GM10266 (cell line): ENCODE measurements around the gene CABP4.
"Not testable (repeated sequence)": the region's sequence is repeated elsewhere in the genome, so short reads cannot be mapped to it uniquely, and the experiment has no call there.

Source experiments
- DNase-seq: peaks from one replicate; pipeline ENCODE4 v3.0.0; 2012; ENCODE audit errors: extremely low spot score
- TF ChIP-seq, protein P1 (sequence below): IDR thresholded peaks from 2 replicates; pipeline ENCODE4 v1.5.1; 2012; ENCODE audit warnings: mild to moderate bottlenecking, low read depth; ENCODE audit not compliant: control insufficient read depth, insufficient read depth; ENCODE audit errors: missing control alignments

CABP4 gene

DNA sequence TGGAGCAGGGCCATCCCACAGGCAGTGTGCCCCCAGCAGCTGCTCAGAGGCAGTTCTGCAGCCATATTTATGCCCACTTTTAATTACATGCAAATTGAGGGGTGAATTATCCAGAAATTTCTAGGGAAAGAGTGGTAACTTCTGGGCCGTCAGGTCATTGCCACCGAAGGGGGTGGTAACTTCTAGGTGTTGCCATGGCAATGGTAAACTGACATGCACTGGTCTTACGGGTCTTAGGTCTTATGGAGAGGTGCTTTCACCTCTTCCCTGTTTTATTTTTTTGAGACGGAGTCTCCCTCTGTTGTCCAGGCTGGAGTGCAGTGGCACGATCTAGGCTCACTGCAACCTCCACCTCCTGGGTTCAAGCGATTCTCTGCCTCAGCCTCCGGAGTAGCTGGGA, 17.7 kb downstream of the CABP4 start:
- TF ChIP-seq, protein P1, sequence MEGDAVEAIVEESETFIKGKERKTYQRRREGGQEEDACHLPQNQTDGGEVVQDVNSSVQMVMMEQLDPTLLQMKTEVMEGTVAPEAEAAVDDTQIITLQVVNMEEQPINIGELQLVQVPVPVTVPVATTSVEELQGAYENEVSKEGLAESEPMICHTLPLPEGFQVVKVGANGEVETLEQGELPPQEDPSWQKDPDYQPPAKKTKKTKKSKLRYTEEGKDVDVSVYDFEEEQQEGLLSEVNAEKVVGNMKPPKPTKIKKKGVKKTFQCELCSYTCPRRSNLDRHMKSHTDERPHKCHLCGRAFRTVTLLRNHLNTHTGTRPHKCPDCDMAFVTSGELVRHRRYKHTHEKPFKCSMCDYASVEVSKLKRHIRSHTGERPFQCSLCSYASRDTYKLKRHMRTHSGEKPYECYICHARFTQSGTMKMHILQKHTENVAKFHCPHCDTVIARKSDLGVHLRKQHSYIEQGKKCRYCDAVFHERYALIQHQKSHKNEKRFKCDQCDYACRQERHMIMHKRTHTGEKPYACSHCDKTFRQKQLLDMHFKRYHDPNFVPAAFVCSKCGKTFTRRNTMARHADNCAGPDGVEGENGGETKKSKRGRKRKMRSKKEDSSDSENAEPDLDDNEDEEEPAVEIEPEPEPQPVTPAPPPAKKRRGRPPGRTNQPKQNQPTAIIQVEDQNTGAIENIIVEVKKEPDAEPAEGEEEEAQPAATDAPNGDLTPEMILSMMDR, result no peak
- DNase-seq, result no peak

DNA sequence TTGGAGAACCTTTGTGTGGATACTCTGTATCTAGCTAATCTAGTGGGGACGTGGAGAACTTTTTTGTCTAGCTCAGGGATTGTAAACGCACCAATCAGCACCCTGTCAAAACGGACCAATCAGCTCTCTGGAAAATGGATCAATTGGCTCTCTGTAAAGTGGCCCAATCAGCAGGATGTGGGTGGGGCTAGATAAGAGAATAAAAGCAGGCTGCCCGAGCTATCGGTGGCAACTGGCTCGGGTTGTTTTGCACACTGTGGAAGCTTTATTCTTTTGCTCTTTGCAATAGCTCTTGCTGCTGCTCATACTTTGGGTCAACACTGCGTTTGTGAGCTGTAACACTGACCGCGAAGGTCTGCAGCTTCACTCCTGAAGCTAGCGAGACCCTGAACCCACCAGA, 21.5 kb downstream of the CABP4 start:
- DNase-seq, result not testable (repeated sequence)

DNA sequence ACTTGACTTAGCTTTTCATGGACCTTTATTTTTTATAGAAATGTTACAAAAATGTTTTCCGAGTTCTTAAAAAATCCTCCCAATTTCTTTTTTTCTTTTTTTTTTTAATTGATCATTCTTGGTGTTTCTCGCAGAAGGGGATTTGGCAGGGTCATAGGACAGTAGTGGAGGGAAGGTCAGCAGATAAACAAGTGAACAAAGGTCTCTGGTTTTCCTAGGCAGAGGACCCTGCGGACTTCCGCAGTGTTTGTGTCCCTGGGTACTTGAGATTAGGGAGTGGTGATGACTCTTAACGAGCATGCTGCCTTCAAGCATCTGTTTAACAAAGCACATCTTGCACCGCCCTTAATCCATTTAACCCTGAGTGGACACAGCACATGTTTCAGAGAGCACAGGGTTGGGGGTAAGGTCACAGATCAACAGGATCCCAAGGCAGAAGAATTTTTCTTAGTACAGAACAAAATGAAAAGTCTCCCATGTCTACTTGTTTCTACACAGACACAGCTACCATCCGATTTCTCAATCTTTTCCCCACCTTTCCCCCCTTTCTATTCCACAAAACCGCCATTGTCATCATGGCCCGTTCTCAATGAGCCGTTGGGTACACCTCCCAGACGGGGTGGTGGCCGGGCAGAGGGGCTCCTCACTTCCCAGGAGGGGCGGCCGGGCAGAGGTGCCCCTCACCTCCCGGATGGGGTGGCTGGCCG, 22.3 kb downstream of the CABP4 start:
- not testable (repeated sequence) for DNase-seq

DNA sequence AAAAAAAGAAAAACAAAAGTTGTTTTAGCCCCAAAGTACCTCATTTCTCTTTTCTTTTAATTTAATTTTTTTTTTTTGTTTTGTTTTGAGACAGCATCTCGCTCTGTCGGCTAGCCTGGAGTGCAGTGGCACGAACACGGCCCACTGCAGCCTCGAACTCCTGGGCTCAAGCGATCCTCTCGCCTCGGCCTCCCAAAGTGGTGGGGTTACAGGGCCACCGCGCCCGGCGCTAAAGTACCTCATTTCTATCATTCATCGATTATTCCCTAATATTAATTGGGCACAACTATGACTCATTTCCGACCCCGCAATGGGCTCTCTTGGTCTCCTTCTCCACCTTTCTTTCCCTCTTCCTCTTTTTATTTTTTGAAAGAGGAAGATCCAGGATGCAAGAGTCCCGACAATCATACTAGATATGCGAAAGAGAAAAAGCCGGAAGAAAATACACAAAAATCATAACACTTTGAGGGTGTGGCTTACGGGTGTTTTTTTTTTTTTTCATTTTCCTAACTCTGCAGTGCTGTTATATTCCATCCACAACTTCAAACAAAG, 27.2 kb downstream of the CABP4 start:
- DNase-seq, result no peak
- TF ChIP-seq, protein P1, result no peak

DNA sequence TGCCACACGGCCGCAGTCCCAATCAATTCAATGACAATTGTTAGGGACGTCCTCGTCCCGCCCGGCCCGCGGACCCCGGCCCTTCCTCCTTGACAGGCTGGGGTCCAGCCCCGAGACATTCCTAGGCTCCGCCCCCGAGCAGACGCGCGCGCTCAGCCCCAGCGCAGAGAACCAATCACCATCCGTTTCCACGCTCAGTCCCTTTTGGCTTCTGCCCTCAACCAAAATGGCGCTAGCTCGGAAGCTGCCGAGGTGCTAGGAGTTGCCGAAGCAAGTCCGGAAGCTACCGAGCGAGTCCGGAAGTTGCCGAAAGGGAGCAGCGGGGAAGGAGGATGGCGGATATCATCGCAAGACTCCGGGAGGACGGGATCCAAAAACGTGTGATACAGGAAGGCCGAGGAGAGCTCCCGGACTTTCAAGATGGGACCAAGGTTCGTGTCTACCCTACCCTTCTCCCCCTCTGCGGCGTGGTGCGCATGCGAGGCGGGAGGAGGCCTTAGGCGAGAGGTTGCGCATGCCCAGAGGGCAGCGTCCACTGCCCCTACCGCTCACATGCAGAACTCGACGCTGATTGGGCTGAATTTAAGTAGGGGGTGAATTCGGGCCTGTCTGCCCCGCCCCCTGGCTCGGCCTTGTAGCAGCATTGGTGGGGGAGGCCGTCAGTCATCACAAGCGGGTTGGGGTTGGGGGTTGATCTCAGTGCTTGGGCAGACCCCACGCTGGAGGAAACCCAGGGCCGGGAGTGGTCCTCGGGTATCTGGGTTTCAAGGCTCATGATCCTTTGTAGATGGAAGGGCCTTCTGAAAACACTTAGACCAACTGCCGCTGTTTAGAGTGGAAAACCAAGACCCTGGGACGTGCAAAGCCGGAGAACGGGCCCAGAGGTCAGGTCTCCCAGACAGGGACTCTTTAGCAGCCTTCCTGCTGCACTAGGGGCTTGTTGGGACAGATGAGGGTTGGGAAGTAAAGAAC, 28.0 kb downstream of the CABP4 start, which contains the start of gene AIP:
TSS of gene AIP (plus strand) at position 200 of the 972 bp plus-strand sequence. CDS start at position 333, 133 bp downstream.
- TF ChIP-seq, protein P1, result no peak
- DNase-seq, result peak; percentile 94

DNA sequence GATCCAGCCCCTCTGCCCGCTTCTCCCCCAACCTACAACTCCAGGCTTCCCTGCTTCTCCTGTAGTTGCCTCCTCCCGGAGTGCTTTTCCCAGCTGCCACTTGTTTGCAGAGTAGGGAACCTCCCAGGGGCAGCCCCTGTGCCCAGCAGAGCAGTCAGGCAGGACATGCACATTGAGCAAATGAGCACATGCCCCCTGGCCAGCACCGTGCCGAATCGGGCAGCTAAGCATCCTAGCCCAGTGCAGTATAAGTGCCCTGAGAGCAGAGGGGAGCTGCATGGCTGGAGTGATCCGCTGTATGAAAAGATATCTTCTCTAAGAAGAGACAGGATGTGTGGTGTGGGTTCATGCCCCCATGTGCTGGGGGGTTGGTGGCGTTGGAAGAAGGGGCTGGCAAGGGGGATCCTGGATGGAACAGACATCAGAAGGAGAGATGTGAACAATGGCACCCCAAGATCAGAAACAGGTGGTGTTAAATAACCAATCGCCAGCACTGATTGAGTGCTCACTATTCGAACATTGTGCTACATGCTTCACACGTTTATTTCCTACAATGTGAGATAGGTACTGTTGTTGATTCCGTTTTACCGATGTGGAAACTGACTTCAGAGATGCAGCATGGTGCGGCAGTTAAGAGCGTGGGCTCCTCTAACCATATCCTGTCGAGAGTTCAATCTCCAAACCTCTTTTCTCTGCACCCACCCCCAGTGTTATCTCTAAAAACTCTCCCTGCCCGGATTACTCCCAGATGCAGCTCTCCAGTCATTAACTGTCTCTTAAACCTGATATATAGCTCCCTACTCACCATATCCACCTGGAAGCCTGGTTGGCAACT, 28.9 kb downstream of the CABP4 start:
- TF ChIP-seq, protein P1, result no peak
- peak; percentile 55 for DNase-seq

DNA sequence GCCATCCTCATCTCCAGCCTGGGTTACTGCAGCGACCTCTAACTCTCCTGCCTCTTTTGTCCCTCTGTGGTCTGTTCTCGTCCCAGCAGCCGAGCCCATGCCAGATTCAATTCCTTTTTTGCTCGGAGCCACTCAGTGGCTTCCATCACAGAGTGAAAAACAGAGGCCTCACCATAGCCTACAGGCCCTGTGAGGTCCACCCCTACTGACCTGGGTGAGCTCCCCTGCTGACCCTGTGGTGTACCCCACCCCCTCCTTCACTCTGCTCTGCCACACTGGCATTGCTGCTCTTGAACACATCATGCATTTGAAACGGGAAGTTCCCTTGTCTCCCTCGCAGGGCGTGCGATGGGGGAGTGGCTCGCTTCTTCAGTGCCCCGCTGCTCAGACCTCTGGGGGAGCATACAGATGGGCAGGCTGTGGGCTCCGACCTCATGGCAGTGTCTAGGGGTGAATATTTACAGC, 29.7 kb downstream of the CABP4 start:
- TF ChIP-seq, protein P1, result no peak
- DNase-seq, result no peak

DNA sequence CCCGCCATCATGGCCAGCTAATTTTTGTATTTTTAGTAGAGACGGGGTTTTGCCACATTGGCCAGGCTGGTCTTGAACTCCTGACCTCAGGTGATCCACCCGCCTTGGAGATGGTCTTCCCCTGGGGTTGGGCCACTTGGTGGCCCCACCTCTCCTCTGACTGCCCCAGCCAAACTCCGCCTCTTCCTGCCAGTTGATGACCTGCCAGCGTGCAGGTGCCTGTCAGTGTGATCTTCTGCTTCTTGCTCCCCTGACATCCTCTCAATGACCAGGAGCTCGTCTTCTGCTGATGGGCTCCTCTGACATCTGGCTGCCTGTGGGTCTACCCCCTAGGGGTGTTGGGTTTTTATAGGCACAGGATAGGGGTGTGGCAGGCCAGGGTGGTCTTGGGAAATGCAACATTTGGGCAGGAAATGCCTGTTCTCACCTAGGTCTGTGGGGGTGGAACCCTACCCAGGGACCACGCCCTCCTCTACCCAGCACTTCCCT, 30.8 kb downstream of the CABP4 start:
- DNase-seq, result peak; percentile 73
